ENCODE data around the gene HDAC7.
"Not testable (repeated sequence)": the region's sequence is repeated elsewhere in the genome, so short reads cannot be mapped to it uniquely, and the experiment has no call there.

The HDAC7 gene

GRCh38 chr12:47819138-47819895 lies 386 bp downstream of the HDAC7 start:
- Histone ChIP-seq H3K36me3 (ENCODE audit: insufficient read depth, low read length) (no peaks in the 10 kb centered on the region), H3K4me1 (ENCODE audit: insufficient read depth, low read length) (peaks cover 48% of the 10 kb centered on the region), H3K9me3 (ENCODE audit: low read length) (no peaks in the 10 kb centered on the region), H2AFZ (ENCODE audit: low read depth, low read length) (peak overlapping the region; percentile 62), H3K4me3 (ENCODE audit: low read length) (peak overlapping the region; percentile 63), H3K27me3 (ENCODE audit: insufficient read depth, low read length) (no peaks in the 10 kb centered on the region)

- no peaks in the 10 kb centered on the region for H3K27me3 ChIP-seq (ENCODE audit: insufficient read depth, low read length)
- no peak overlapping the region for H2AFZ ChIP-seq (ENCODE audit: low read depth, low read length)
- peaks cover 48% of the 10 kb centered on the region for H3K4me1 ChIP-seq (ENCODE audit: insufficient read depth, low read length)
- no peaks in the 10 kb centered on the region for H3K9me3 ChIP-seq (ENCODE audit: low read length)
- no peaks in the 10 kb centered on the region for H3K36me3 ChIP-seq (ENCODE audit: insufficient read depth, low read length)
- H3K4me3 ChIP-seq (ENCODE audit: low read length), result peak overlapping the region; percentile 63
These were observed 1.1 kb downstream of the HDAC7 start for GRCh38 chr12:47818467-47819137.

GRCh38 chr12:47818007-47818376 lies 1.7 kb downstream of the HDAC7 start:
- H3K4me3 ChIP-seq (ENCODE audit: low read length), result no peak overlapping the region
- no peaks in the 10 kb centered on the region for H3K9me3 ChIP-seq (ENCODE audit: low read length)
- peaks cover 53% of the 10 kb centered on the region for H3K4me1 ChIP-seq (ENCODE audit: insufficient read depth, low read length)
- no peak overlapping the region for H2AFZ ChIP-seq (ENCODE audit: low read depth, low read length)
- no peaks in the 10 kb centered on the region for H3K36me3 ChIP-seq (ENCODE audit: insufficient read depth, low read length)
- no peaks in the 10 kb centered on the region for H3K27me3 ChIP-seq (ENCODE audit: insufficient read depth, low read length)

- Histone ChIP-seq H2AFZ (ENCODE audit: low read depth, low read length) (no peak overlapping the region), H3K4me3 (ENCODE audit: low read length) (no peak overlapping the region), H3K36me3 (ENCODE audit: insufficient read depth, low read length) (no peaks in the 10 kb centered on the region), H3K4me1 (ENCODE audit: insufficient read depth, low read length) (peaks cover 57% of the 10 kb centered on the region), H3K27me3 (ENCODE audit: insufficient read depth, low read length) (no peaks in the 10 kb centered on the region), H3K9me3 (ENCODE audit: low read length) (no peaks in the 10 kb centered on the region)
These were observed 2.3 kb downstream of the HDAC7 start for GRCh38 chr12:47817272-47818006.

- H3K27me3 ChIP-seq (ENCODE audit: insufficient read depth, low read length), result no peaks in the 10 kb centered on the region
- no peak overlapping the region for H2AFZ ChIP-seq (ENCODE audit: low read depth, low read length)
- no peaks in the 10 kb centered on the region for H3K36me3 ChIP-seq (ENCODE audit: insufficient read depth, low read length)
- H3K4me1 ChIP-seq (ENCODE audit: insufficient read depth, low read length), result peaks cover 57% of the 10 kb centered on the region
- no peaks in the 10 kb centered on the region for H3K9me3 ChIP-seq (ENCODE audit: low read length)
- H3K4me3 ChIP-seq (ENCODE audit: low read length), result no peak overlapping the region
These were observed 3.1 kb downstream of the HDAC7 start for GRCh38 chr12:47816403-47817271.

- H3K4me3 ChIP-seq (ENCODE audit: low read length); H3K36me3 ChIP-seq (ENCODE audit: insufficient read depth, low read length); H3K27me3 ChIP-seq (ENCODE audit: insufficient read depth, low read length); H3K9me3 ChIP-seq (ENCODE audit: low read length); H2AFZ ChIP-seq (ENCODE audit: low read depth, low read length): not testable (repeated sequence)
- H3K4me1 ChIP-seq (ENCODE audit: insufficient read depth, low read length), result peaks cover 57% of the 10 kb centered on the region
These were observed 4.3 kb downstream of the HDAC7 start for GRCh38 chr12:47815447-47815846.

- no peak overlapping the region for H2AFZ ChIP-seq (ENCODE audit: low read depth, low read length)
- H3K27me3 ChIP-seq (ENCODE audit: insufficient read depth, low read length), result no peaks in the 10 kb centered on the region
- H3K4me3 ChIP-seq (ENCODE audit: low read length), result no peak overlapping the region
- H3K4me1 ChIP-seq (ENCODE audit: insufficient read depth, low read length), result peaks cover 57% of the 10 kb centered on the region
- H3K9me3 ChIP-seq (ENCODE audit: low read length), result no peaks in the 10 kb centered on the region
- no peaks in the 10 kb centered on the region for H3K36me3 ChIP-seq (ENCODE audit: insufficient read depth, low read length)
These were observed 5.0 kb downstream of the HDAC7 start for GRCh38 chr12:47814539-47815170.

GRCh38 chr12:47813511-47814196 lies 6.0 kb downstream of the HDAC7 start:
- Histone ChIP-seq H3K4me3 (ENCODE audit: low read length) (no peak overlapping the region), H3K27me3 (ENCODE audit: insufficient read depth, low read length) (no peaks in the 10 kb centered on the region), H3K4me1 (ENCODE audit: insufficient read depth, low read length) (peaks cover 58% of the 10 kb centered on the region), H2AFZ (ENCODE audit: low read depth, low read length) (no peak overlapping the region), H3K36me3 (ENCODE audit: insufficient read depth, low read length) (no peaks in the 10 kb centered on the region), H3K9me3 (ENCODE audit: low read length) (no peaks in the 10 kb centered on the region)

- H3K27me3 ChIP-seq (ENCODE audit: insufficient read depth, low read length), result no peaks in the 10 kb centered on the region
- H3K4me3 ChIP-seq (ENCODE audit: low read length), result peak overlapping the region; percentile 28
- no peaks in the 10 kb centered on the region for H3K36me3 ChIP-seq (ENCODE audit: insufficient read depth, low read length)
- H3K9me3 ChIP-seq (ENCODE audit: low read length), result no peaks in the 10 kb centered on the region
- peaks cover 59% of the 10 kb centered on the region for H3K4me1 ChIP-seq (ENCODE audit: insufficient read depth, low read length)
- H2AFZ ChIP-seq (ENCODE audit: low read depth, low read length), result peak overlapping the region; percentile 8
These were observed 6.7 kb downstream of the HDAC7 start for GRCh38 chr12:47812797-47813510.

- Histone ChIP-seq H3K4me3 (ENCODE audit: low read length) (peak overlapping the region; percentile 28), H3K4me1 (ENCODE audit: insufficient read depth, low read length) (peaks cover 53% of the 10 kb centered on the region), H3K9me3 (ENCODE audit: low read length) (no peaks in the 10 kb centered on the region), H3K36me3 (ENCODE audit: insufficient read depth, low read length) (no peaks in the 10 kb centered on the region), H2AFZ (ENCODE audit: low read depth, low read length) (no peak overlapping the region), H3K27me3 (ENCODE audit: insufficient read depth, low read length) (no peaks in the 10 kb centered on the region)
These were observed 7.9 kb downstream of the HDAC7 start for GRCh38 chr12:47811581-47812484.

GRCh38 chr12:47811072-47811396 lies 8.7 kb downstream of the HDAC7 start:
- peaks cover 50% of the 10 kb centered on the region for H3K4me1 ChIP-seq (ENCODE audit: insufficient read depth, low read length)

More at GRCh38 chr12:47811072-47811396, 8.7 kb downstream of the HDAC7 start:
- H3K9me3 ChIP-seq (ENCODE audit: low read length), result no peaks in the 10 kb centered on the region
- no peak overlapping the region for H3K4me3 ChIP-seq (ENCODE audit: low read length)
- H3K36me3 ChIP-seq (ENCODE audit: insufficient read depth, low read length), result no peaks in the 10 kb centered on the region
- no peak overlapping the region for H2AFZ ChIP-seq (ENCODE audit: low read depth, low read length)
- H3K27me3 ChIP-seq (ENCODE audit: insufficient read depth, low read length), result no peaks in the 10 kb centered on the region

Data from neuron (in vitro differentiated cells).